GM18498 (cell line): Measurements from ENCODE around the gene LRP1-AS.
"Not testable (repeated sequence)": the region's sequence is repeated elsewhere in the genome, so short reads cannot be mapped to it uniquely, and the experiment has no call there.

Source experiments
- ATAC-seq: cut with Tn5 transposase; IDR thresholded peaks from one replicate; pipeline ENCODE4 v1.9.1; 2021; ENCODE audit warnings: mild to moderate bottlenecking, moderate library complexity; ENCODE audit not compliant: unreplicated experiment

Gene LRP1-AS

DNA sequence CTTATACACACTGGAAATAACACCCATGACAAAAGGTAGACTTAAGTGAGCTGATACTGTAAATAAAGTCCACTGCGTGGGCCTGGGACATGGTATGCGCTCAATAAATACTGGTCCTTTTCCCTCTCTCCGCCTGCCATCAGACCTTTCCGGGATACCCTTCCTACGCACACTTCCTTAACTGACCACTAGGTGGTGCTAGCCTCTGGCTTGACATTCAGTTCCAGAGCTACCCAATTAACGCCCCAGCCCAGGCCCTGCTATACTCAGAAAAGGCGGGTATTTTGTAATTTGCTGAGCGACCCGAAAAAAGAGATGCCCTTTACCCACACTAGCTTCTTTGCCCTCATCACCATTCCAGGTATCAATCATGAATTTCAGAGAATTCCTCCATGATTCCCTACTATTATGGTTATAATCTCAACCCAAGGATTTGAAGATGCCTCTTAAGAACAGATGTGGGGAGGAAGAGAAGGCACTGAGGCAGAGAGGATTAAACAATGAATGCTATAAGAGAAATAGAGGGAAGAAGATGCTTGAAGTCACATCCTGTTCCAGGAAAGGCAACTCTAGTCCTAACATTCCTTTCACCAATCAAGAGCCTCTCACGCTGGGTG, 23.1 kb downstream of the LRP1-AS start:
- no peak for ATAC-seq

DNA sequence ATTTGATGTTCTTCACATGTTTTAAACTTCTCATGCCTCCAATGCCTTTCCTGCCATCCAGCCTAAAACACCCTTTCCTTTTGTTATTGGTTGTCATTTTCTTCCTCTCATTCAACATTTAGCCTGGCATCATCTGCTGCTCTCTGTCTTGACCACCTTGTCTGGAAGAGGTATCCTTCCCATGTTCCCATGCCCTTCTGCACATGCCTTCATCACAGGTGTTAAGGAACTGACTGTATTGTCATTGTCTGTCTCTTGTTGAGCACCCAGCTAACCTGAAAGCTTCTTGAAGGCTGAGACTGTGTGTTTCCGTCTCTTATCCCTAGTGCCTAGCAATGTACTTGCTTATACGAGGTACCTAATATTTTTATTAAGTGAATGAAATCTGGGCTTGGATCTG, 23.6 kb downstream of the LRP1-AS start:
- ATAC-seq, result no peak

- not testable (repeated sequence) for ATAC-seq
These were observed 26.7 kb downstream of the LRP1-AS start for GRCh38 chr12:57120718-57121117.

DNA sequence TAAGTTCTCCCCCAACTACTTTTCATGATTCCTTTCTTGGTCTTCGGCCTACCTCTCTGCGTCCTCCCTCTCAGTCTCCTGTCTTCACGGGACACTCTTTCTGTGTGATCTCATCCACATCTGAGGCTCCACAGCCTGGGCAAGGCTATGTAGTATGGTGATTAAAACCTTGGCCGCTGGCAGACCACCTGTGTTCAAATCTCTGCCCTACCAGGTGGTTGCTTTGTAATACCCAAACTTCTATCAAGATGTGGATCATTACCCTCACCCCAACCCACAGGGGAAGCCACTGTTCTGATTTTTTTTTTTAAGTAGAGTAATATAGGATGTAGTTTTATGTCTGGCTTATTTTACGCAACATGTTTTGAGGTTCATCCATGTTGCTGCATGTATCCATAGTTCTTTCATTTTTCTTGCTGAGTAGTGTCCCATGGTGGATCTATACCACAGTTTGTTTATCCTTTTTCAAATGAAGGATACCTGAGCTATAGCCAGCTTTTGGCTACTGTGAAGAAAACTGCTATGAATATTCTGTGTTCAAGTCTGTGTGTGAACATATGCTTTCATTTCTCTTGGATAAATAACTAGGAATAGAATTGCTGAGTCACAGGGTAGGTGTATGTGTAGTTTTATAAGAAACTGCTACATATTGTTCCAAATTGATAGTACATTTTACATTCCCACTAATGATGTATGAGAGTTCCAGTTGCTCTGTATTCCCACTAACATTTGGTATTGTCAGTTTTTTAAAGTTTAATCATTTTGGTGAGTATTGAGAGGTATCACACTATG, 27.9 kb downstream of the LRP1-AS start:
- ATAC-seq, result no peak

DNA sequence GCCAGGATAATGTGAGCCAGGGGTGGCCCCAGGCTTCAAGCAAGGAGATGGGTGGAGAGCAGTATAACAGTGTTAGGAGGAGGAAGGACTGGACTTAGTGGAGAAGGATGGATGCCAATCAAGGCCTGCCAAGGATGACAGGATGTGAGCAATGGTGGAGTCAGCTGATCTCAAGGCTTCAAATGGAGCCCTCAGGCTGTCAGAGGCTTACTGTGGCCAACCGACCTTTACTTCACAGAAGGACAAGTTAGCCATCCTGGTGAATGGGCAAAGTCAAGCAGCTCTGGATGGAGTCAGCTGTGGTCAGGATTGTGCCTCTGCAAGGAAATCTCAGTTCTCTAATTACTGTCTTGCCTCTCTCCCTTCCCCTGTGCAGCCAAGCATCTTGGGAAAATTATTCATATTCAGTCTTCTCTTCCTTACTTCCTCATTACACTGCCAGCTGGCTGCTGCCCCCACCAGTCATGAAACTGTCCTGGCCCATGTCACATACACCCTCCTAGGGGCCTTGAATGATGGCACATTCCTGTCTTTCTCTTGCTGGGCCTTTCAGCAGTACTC, 28.6 kb downstream of the LRP1-AS start:
- ATAC-seq, result no peak

GRCh38 chr12:57116580-57117281, 30.7 kb downstream of the LRP1-AS start:
- ATAC-seq, result no peak

GRCh38 chr12:57112492-57113294, 34.7 kb downstream of the LRP1-AS start:
- ATAC-seq, result peak; percentile 48

GRCh38 chr12:57111031-57111734, 36.2 kb downstream of the LRP1-AS start, which contains the start of gene STAT6:
TSS of gene STAT6 (minus strand) at chr12:57111362. CDS start at chr12:57108278, 3,084 bp downstream.
- ATAC-seq, result peak; percentile 58

DNA sequence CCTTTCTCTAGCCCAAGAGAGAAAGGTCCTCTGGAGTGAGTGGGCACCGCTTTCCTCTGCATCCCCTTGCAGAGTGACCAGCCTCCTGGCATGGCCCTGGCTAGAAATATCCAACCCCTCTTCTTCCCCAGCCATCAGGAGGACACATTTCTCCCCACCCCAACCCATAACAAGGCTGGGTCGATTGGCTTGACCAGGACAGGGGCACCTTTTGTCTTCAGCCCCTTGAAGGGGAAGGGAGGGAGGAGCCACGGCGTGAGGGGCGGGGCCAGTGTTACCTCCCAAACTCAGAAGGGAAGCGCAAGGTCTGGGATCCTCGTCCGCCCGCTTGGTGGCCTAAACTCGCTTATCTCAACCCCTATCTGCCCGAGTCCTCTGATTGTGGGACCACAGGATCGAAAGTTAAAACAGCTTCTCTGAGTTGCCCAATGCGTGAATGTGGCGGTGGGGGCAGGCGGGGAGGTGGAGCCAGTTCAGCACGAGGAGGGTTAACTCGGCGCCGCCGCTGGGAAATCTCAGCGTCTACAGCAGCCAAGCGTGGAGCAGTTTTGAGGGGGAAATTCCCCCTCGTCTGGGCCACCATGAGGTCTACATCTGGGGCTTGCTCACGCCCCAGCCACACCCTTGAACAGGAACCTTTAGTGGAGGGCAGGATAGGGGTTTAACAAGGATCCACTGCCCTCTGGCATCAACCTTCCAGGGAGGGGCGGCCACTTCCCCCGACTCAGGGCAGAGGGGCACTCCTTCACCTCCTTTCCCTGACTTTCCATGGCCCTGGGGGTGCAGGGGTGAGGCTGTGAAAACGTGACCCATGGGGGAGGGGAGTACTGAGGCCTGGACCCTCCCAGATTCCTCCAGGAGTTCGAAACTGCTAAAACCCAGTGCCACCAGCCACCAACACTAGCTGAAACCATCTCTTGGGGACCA, 37.1 kb downstream of the LRP1-AS start:
- peak; percentile 43 for ATAC-seq

GRCh38 chr12:57109207-57110103, 38.0 kb downstream of the LRP1-AS start:
- ATAC-seq, result no peak

- ATAC-seq, result no peak
These were observed 39.8 kb downstream of the LRP1-AS start for GRCh38 chr12:57107456-57108155.

DNA sequence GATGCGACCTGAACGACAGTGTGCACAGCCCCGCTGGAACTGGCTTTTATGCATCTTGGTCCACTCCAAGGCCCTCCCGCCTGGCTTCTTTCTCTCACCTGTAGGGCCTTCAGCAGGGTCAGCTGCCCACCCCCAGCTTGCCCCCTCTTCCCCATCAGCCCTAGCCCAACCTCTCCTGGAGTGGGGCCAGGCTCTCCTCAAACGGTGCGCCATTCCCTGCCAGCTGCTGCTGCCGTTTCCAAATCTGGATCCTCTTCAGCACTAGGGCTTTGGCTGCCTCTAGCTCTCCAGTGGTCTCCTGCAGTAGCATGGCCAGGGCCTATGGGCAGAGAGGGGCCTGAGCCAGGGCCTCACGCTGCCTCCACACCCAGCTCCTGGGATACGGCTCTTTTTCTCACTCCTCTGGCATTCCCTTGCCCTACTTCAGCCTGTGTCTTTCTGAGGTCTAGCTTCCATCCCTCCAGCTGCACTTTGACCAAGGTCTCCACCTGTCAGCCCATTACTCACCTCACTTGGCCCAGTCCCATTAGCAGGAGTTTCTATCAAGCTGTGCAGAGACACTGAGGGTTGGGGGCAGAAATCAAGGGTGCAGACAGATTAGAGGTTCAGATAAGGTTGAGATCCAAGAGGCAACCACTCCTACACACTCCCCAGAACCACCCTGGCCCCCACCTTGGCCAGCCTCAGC, 41.3 kb downstream of the LRP1-AS start:
- ATAC-seq, result no peak

DNA sequence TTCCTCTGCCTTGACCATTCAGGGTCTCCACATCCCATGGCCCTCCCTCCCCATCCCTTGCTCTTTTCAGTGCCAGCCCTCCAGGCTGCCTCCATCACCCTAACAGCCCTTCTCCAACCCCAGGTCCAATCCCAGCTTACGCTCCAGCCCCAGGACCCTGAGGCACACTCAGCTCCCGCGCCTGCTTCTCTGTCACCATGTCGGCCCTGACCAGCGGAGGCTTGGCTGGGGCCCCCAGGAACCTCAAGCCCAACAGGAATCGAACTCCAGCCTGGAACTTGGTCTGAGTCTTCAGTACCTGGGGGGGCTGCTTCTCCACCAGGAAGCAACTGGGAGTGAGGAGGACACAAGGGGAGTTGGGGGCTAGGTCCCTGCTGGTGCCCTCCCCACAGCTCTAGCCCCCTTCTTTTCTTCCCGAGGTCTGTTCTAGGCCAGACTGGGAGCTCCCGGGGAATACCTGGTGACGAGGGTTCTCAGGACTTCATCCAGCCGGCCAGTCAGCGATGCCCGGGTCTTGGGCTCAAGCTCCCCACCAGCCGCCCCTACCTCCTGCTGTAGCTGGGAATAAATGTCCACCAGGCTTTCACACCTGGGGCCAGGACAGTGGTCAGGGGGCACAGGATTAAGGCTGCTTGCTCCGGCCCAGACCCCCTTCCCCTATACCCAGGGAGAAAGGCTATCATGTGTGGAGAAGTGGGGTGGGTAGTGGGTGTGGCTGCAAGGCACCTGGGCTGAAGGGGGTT, 42.2 kb downstream of the LRP1-AS start:
- no peak for ATAC-seq

- ATAC-seq, result no peak
These were observed 43.0 kb downstream of the LRP1-AS start for GRCh38 chr12:57104292-57104910.

DNA sequence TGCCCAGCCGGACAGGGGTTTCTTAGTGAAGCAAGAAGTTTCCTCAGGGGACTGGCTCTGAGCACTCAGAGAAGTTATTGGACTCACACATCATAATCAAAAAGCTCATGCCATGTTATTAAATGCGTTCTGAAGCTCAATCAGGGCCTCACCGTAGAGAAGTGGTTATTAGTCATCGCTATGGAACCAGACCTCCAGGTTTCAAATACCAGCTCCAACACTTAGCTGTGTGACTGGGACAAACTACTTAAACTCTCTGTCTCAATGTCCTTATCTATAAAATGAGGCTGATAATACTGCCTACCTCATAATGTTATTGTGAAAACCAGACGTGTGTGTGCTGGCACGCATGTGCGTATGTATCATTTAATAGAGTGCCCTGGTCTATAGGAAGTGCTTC, 43.6 kb downstream of the LRP1-AS start:
- no peak for ATAC-seq
